Loucy (cell line): ENCODE measurements around the gene PAQR4.

Source experiments
- H2AFZ ChIP-seq: fragments of 200-600 bp; sonication (generic); 2 replicates; pipeline ENCODE4 v1.6.0; 2016; ENCODE audit warnings: antibody characterized with exemption, mild to moderate bottlenecking, low read length, moderate library complexity
- H3F3A ChIP-seq: fragments of 200-600 bp; 2 replicates; pipeline ENCODE4 v1.6.0; 2016; ENCODE audit warnings: antibody characterized with exemption, low read depth, mild to moderate bottlenecking
- H3K27me3 ChIP-seq: fragments of 200-600 bp; sonication (generic); 2 replicates; pipeline ENCODE4 v1.6.1; 2014; ENCODE audit warnings: low read length, mild to moderate bottlenecking; ENCODE audit not compliant: insufficient read depth, poor library complexity, severe bottlenecking
- H3K36me3 ChIP-seq: fragments of 200-600 bp; sonication (generic); 2 replicates; pipeline ENCODE4 v1.6.1; 2016; ENCODE audit warnings: low read length; ENCODE audit not compliant: insufficient read depth
- H3K4me1 ChIP-seq: fragments of 200-600 bp; sonication (generic); 2 replicates; pipeline ENCODE4 v1.5.1; 2014; ENCODE audit warnings: low read length, mild to moderate bottlenecking; ENCODE audit not compliant: insufficient read depth, poor library complexity, severe bottlenecking
- H3K4me2 ChIP-seq: fragments of 200-600 bp; sonication (generic); 2 replicates; pipeline ENCODE4 v1.6.0; 2014; ENCODE audit warnings: antibody characterized with exemption, low read length, low read depth, mild to moderate bottlenecking; ENCODE audit not compliant: poor library complexity, severe bottlenecking
- H3K4me3 ChIP-seq: fragments of 200-600 bp; sonication (generic); 2 replicates; pipeline ENCODE4 v1.5.1; 2014; ENCODE audit warnings: low read length, mild to moderate bottlenecking, mixed read lengths; ENCODE audit not compliant: poor library complexity, severe bottlenecking
- H3K79me2 ChIP-seq: fragments of 200-600 bp; sonication (generic); 2 replicates; pipeline ENCODE4 v1.6.1; 2014; ENCODE audit warnings: low read length; ENCODE audit not compliant: insufficient read depth
- H3K9ac ChIP-seq: fragments of 200-600 bp; sonication (generic); 2 replicates; pipeline ENCODE4 v1.6.0; 2014; ENCODE audit warnings: mild to moderate bottlenecking, low read depth, low read length, moderate library complexity; ENCODE audit not compliant: poor library complexity, severe bottlenecking
- H3K9me2 ChIP-seq: fragments of 200-600 bp; sonication (generic); replicated peaks from 2 replicates; pipeline ENCODE4 v1.6.1; 2016; ENCODE audit warnings: low read depth, low read length, mixed read lengths
- H3K9me3 ChIP-seq: fragments of 200-600 bp; sonication (generic); 2 replicates; pipeline ENCODE4 v1.6.1; 2014; ENCODE audit warnings: mild to moderate bottlenecking, antibody characterized with exemption, low read length, low read depth; ENCODE audit not compliant: insufficient read depth
- H4K20me1 ChIP-seq: fragments of 200-600 bp; sonication (generic); 2 replicates; pipeline ENCODE4 v1.6.0; 2014; ENCODE audit warnings: antibody characterized with exemption, low read length, mild to moderate bottlenecking; ENCODE audit not compliant: insufficient read depth, poor library complexity, severe bottlenecking
- EZH2phosphoT487 ChIP-seq: fragments of 200-600 bp; IDR thresholded peaks from 2 replicates; pipeline ENCODE4 v1.6.1; 2018; ENCODE audit warnings: antibody characterized with exemption, mild to moderate bottlenecking, moderate library complexity, borderline replicate concordance
- TF ChIP-seq, protein P1 (sequence below): fragments of 200-600 bp; sonication (generic); conservative IDR thresholded peaks from 2 replicates; pipeline ENCODE4 v1.5.1; 2014; ENCODE audit warnings: mild to moderate bottlenecking, antibody characterized with exemption, low read length

Gene PAQR4

DNA sequence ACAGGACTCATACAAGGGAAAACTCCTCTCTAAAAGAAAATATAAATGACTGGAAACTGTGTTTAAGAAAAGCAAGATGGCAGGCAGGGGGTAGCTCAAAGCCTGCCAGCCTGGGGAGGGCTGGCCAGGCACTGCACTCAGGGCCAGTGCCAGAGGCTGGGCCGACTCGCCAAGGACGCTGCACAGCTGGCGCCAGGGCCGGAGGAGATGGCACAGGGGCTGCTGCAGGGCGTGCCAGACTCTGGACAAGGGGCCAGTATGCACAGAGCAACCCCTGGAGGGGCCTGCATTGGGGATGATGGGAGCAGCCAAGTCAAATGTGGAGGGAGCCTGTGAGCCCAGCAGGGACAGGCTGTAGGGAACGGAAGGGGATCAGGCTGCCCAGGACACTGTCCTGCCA, 7.1 kb downstream of the PAQR4 start:
- no peak overlapping the region for H2AFZ ChIP-seq
- no peaks in the 10 kb centered on the region for H3K4me1 ChIP-seq
- no peaks in the 10 kb centered on the region for H3K27me3 ChIP-seq
- H3K4me2 ChIP-seq, result no peak overlapping the region
- no peaks in the 10 kb centered on the region for H3K9me2 ChIP-seq
- no peaks in the 10 kb centered on the region for H4K20me1 ChIP-seq
- peaks cover 32% of the 10 kb centered on the region for H3K79me2 ChIP-seq
- no peaks in the 10 kb centered on the region for H3K9me3 ChIP-seq
- no peak overlapping the region for H3K4me3 ChIP-seq
- no peak overlapping the region for H3K9ac ChIP-seq
- TF ChIP-seq EZH2phosphoT487, result no peak
- TF ChIP-seq, protein P1, sequence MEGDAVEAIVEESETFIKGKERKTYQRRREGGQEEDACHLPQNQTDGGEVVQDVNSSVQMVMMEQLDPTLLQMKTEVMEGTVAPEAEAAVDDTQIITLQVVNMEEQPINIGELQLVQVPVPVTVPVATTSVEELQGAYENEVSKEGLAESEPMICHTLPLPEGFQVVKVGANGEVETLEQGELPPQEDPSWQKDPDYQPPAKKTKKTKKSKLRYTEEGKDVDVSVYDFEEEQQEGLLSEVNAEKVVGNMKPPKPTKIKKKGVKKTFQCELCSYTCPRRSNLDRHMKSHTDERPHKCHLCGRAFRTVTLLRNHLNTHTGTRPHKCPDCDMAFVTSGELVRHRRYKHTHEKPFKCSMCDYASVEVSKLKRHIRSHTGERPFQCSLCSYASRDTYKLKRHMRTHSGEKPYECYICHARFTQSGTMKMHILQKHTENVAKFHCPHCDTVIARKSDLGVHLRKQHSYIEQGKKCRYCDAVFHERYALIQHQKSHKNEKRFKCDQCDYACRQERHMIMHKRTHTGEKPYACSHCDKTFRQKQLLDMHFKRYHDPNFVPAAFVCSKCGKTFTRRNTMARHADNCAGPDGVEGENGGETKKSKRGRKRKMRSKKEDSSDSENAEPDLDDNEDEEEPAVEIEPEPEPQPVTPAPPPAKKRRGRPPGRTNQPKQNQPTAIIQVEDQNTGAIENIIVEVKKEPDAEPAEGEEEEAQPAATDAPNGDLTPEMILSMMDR, result no peak
- H3K36me3 ChIP-seq, result no peaks in the 10 kb centered on the region
- no peaks in the 10 kb centered on the region for H3F3A ChIP-seq

DNA sequence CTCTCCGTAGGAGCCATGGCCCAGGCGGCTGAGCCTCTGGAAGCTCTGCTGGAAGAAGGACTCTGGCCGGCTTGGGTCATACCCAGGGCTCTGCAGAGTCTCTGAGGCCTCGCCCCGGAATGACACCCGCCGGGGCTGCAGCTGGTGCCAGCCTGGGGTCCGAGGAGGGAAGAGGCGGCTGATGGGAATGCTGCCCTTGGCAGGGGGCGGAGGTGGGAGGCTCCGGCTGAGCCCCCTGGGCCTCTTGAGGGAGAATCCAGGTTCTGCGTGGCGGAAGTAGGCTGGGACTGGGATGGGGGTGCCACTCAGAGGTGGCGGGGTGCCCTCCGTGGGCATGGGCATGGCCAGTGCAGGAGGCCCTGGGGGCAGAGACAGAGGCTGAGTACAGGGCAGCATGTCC, 7.5 kb downstream of the PAQR4 start:
- Histone ChIP-seq H4K20me1 (no peaks in the 10 kb centered on the region), H3F3A (no peaks in the 10 kb centered on the region), H3K4me3 (no peak overlapping the region), H3K9me2 (no peaks in the 10 kb centered on the region), H3K4me1 (no peaks in the 10 kb centered on the region), H3K79me2 (peaks cover 30% of the 10 kb centered on the region), H3K9ac (no peak overlapping the region), H2AFZ (no peak overlapping the region), H3K27me3 (no peaks in the 10 kb centered on the region), H3K4me2 (no peak overlapping the region), H3K36me3 (no peaks in the 10 kb centered on the region), H3K9me3 (no peaks in the 10 kb centered on the region)
- TF ChIP-seq, protein P1, result no peak
- no peak for TF ChIP-seq EZH2phosphoT487

DNA sequence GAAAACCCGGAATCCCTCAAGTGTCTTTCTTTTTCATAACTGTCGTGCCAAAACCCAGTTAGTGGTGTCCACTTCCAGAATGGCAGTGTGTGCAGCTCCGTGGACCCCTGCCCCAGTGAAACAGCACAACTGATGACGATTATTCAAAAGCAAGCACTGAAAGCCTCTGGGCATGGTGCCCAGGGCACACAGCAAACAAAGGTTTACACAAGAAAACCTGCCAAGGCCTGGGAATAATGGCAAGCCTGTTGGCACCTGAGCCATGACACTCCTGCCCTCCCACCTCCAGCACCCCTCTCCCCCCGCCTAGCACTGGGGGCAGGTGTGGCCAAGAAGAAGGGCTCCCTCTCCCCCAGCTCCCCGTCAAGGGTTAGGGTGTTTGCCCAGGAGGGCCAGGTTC, 8.3 kb downstream of the PAQR4 start:
- H3K9me3 ChIP-seq, result no peaks in the 10 kb centered on the region
- no peaks in the 10 kb centered on the region for H3K27me3 ChIP-seq
- no peaks in the 10 kb centered on the region for H3K4me1 ChIP-seq
- no peak overlapping the region for H3K9ac ChIP-seq
- H3K79me2 ChIP-seq, result peaks cover 30% of the 10 kb centered on the region
- H2AFZ ChIP-seq, result no peak overlapping the region
- TF ChIP-seq, protein P1, result no peak
- TF ChIP-seq EZH2phosphoT487, result no peak
- no peak overlapping the region for H3K4me3 ChIP-seq
- peak overlapping the region; percentile 51 for H3K4me2 ChIP-seq
- no peaks in the 10 kb centered on the region for H4K20me1 ChIP-seq
- no peaks in the 10 kb centered on the region for H3F3A ChIP-seq
- no peaks in the 10 kb centered on the region for H3K36me3 ChIP-seq
- H3K9me2 ChIP-seq, result no peaks in the 10 kb centered on the region
